AG04449 (cell line): ENCODE data around the gene TM9SF4.

Experiments used
- CTCF ChIA-PET: fragments of 350-600 bp; formaldehyde crosslinking; extraction: SDS; loops from one replicate; lab custom pipeline; 2021; ENCODE audit warnings: antibody characterized with exemption; lab: Yijun Ruan, JAX
- POLR2A ChIA-PET: fragments of 400-600, 350-600 bp; formaldehyde crosslinking; extraction: SDS; loops from one replicate; lab custom pipeline; 2020; ENCODE audit warnings: antibody characterized with exemption, inconsistent platforms; lab: Yijun Ruan, JAX
- DNase-seq: peaks from one replicate; pipeline ENCODE4 v3.0.0-alpha.2; 2010; ENCODE audit warnings: low read depth, low spot score
- H3K4me3 ChIP-seq: 2 replicates; pipeline ENCODE4 v1.5.1; 2011; ENCODE audit warnings: low read depth, mild to moderate bottlenecking, control low read depth, low read length
- TF ChIP-seq, protein P1 (sequence below): IDR thresholded peaks from one replicate; pipeline ENCODE4 v1.5.1; 2011; ENCODE audit warnings: mild to moderate bottlenecking, moderate library complexity, low read length, control low read depth, inconsistent platforms; ENCODE audit not compliant: insufficient read depth; ENCODE audit errors: missing control alignments

Gene TM9SF4, protein sequence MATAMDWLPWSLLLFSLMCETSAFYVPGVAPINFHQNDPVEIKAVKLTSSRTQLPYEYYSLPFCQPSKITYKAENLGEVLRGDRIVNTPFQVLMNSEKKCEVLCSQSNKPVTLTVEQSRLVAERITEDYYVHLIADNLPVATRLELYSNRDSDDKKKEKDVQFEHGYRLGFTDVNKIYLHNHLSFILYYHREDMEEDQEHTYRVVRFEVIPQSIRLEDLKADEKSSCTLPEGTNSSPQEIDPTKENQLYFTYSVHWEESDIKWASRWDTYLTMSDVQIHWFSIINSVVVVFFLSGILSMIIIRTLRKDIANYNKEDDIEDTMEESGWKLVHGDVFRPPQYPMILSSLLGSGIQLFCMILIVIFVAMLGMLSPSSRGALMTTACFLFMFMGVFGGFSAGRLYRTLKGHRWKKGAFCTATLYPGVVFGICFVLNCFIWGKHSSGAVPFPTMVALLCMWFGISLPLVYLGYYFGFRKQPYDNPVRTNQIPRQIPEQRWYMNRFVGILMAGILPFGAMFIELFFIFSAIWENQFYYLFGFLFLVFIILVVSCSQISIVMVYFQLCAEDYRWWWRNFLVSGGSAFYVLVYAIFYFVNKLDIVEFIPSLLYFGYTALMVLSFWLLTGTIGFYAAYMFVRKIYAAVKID

DNA sequence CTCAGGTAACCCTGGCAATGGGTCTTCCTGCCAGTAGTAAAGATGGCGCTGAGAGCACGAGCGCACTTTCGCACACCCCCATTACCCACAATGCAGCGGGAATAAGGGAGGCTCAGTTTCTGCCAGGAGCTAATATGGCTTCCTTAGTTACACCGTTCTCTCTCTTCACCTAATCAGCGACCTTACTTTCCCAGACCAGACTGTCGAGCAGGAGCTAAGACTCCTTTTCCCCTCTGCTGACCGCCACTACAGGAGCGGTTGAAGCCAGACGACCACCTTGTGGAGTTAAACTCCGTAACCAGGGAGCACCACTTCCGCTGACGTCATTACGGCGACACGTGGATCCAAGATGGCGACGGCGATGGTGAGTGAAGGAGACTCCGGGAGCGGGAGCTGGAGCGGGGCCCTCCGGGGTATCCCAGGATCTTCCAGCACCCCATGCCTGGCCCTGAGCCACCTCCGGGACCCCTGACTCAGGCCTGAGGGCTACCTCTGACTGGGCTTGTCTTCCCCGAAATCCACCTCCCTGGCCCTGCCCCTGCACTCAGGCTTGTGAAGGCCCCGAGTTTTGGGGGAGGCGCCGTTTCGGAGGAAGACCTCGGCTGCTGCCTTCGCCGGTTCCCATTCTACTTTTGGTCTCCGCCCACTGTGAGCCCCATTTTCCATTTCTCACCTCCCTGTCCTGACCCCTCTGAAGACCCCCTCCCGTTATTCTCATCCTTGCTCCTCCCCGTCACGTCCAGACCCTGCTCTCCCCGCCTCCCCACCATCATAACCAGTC, at the start of gene TM9SF4:
TSS of gene TM9SF4 (plus strand) at position 323 of the 781 bp plus-strand sequence. CDS start at position 350, 27 bp downstream.
- peak; percentile 57 for DNase-seq
- POLR2A ChIA-PET: interaction anchor here (1.3 kb wide), 1 partner anchor 14 kb away, joined by 3 read pairs; no protein-coding TSS in a partner anchor
- TF ChIP-seq, protein P1, sequence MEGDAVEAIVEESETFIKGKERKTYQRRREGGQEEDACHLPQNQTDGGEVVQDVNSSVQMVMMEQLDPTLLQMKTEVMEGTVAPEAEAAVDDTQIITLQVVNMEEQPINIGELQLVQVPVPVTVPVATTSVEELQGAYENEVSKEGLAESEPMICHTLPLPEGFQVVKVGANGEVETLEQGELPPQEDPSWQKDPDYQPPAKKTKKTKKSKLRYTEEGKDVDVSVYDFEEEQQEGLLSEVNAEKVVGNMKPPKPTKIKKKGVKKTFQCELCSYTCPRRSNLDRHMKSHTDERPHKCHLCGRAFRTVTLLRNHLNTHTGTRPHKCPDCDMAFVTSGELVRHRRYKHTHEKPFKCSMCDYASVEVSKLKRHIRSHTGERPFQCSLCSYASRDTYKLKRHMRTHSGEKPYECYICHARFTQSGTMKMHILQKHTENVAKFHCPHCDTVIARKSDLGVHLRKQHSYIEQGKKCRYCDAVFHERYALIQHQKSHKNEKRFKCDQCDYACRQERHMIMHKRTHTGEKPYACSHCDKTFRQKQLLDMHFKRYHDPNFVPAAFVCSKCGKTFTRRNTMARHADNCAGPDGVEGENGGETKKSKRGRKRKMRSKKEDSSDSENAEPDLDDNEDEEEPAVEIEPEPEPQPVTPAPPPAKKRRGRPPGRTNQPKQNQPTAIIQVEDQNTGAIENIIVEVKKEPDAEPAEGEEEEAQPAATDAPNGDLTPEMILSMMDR: no peak
- peak within 1 kb of the TSS; percentile 98 for H3K4me3 ChIP-seq
- CTCF ChIA-PET: interaction anchor here (0.7 to 3.0 kb wide), 4 partner anchors 18 to 287 kb away, joined by 3 to 15 read pairs (median 4); partner anchors contain the start of gene PDRG1

DNA sequence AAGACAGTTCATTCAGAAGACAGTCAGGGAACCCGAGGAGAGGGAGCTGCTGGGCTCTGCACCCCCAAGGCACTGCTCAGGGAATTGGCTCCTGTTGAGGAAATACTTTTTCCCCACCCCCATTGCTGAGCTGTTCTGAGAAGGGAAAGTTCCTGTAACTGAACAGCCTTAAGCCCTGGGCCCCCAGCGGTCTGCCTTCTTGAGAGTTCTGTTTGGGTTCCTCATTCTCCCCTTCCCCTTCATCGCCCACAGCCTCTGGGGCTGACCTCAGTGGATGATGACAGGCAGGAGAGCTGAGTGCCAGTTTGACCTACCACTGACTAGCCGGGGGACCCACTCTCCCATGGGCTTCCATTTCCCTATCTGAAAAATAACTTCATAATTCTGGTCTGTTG, 46.7 kb upstream of the TM9SF4 start:
- POLR2A ChIA-PET: no interaction called here
- TF ChIP-seq, protein P1: no peak
- CTCF ChIA-PET: interaction anchor here (0.9 to 5.2 kb wide), 5 partner anchors 29 to 240 kb away, joined by 3 to 28 read pairs (median 3); no protein-coding TSS in a partner anchor
- DNase-seq: no peak
- H3K4me3 ChIP-seq: no peak overlapping the region

DNA sequence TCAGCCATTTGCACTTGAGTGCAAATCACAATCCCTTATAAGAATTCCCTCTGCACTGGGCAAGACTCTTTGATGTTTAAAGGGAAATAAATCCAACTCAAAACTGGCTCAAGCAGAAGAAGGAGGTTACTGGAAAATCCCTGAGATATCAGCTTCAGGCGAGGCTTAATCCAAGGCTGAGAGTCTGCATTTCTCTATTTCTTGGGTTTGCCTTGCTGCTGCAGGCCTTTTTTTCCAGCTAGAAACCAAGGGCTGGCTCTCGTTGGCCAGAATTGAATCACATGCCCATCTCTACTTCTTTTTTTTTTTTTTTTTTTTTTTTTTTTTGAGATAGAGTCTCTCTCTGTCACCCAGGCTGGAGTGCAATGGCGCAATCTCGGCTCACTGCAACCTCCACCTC, 45.8 kb upstream of the TM9SF4 start:
- TF ChIP-seq, protein P1: no peak
- no peak overlapping the region for H3K4me3 ChIP-seq
- POLR2A ChIA-PET: no interaction called here
- no peak for DNase-seq
- CTCF ChIA-PET: interaction anchor here (1.3 to 5.2 kb wide), 3 partner anchors 32 to 211 kb away, joined by 3 to 28 read pairs (median 3); no protein-coding TSS in a partner anchor

DNA sequence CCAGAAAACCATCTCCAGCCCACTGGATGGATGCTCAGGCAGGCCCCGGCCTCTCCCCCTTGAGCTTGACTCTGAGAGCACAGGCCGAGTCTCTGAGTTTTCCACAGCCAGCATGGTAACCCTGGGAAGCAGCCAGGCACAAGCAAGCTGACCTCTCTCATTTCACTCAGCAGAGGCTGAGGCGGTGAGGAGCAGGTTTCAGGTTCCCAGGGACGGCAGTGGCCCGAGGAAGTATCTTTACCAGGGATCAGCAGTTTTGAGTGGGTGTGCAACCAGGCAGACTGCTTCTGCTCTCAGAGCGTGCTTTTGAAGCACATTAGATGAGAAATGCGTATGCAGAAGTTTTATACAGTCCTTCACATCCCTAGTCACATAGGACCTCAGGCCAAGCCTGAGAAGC, 44.8 kb upstream of the TM9SF4 start:
- H3K4me3 ChIP-seq: no peak overlapping the region
- ChIA-PET POLR2A (no interaction called here), CTCF (interaction anchor here (1.3 to 16.4 kb wide), 4 partner anchors 27 to 212 kb away, joined by 3 to 105 read pairs (median 16); no protein-coding TSS in a partner anchor)
- DNase-seq: no peak
- TF ChIP-seq, protein P1: no peak

DNA sequence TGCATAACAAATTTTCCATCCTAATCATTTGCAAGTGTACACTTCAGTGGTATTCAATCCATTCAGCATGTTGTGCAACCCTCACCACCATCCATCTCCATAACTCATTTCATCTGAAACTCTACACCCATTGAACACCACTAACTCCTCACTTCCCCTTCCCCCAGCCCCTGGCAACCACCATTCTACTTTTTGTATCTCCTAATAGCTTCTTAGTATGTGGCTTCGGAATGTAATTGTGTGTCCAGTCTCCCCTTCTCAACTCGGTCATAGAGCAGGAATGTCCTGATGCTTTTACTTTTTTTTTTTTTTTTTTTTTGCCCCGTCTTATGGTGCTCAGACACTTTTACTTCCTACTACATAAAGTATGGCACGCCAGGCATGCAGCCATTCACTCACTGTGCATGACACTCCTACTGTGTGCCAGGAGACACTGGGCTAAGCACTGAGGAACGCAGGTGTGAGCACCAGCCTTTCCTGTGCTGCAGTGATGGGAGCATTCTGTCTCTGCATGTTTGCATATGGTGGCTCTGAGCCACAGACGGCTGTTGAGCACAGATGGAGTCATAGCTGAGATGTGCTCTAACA, 42.2 kb upstream of the TM9SF4 start:
- ChIA-PET CTCF (interaction anchor here (0.6 to 16.4 kb wide), 5 partner anchors 9 to 244 kb away, joined by 3 to 105 read pairs (median 7); no protein-coding TSS in a partner anchor), POLR2A (interaction anchor here (0.6 to 1.2 kb wide), 2 partner anchors 29 to 523 kb away, joined by 3 read pairs; no protein-coding TSS in a partner anchor)
- H3K4me3 ChIP-seq: no peak overlapping the region
- peak; percentile 93 for DNase-seq
- TF ChIP-seq, protein P1: no peak
